ENCODE data around the gene LIN28B. TPM values are rescaled to one million over a fixed set of nuclear protein-coding genes. Genes with fewer than 3 reads are reported as not detected.
"Not testable (repeated sequence)": the region's sequence is repeated elsewhere in the genome, so short reads cannot be mapped to it uniquely, and the experiment has no call there.

LIN28B gene, protein sequence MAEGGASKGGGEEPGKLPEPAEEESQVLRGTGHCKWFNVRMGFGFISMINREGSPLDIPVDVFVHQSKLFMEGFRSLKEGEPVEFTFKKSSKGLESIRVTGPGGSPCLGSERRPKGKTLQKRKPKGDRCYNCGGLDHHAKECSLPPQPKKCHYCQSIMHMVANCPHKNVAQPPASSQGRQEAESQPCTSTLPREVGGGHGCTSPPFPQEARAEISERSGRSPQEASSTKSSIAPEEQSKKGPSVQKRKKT
- total RNA-seq (2014; rRNA removed; shearing (Covaris generic)) = not detected in 2 replicates

DNA sequence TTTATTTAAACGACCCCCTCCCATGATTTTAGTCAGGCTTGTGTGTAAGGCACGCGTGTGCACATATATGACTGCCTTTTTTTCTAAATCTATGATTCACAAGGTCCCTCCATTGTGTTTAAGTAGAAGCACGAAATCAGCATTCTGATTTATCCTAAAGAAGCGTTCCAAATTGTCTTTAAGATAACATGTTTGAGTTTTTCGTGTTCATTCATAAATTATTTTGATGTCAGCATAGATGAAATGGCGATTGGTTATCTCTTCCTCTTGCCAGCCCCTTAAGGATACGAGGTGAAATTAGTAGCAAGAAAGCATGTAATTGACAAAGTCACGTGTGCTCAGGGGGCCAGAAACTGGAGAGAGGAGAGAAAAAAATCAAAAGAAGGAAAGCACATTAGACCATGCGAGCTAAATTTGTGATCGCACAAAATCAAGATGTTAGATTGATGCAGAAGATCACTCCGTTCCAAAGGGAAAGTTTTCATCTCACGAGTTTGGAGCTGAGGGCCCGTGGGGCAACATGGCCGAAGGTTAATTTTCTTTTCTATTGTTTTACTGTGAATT, at the start of gene LIN28B:
Gene LIN28B (plus strand): TSS at position 377 of the 564 bp plus-strand sequence. CDS start 144 bp downstream, at position 521.
- no peak for DNase-seq (ENCODE audit: low spot score)

DNA sequence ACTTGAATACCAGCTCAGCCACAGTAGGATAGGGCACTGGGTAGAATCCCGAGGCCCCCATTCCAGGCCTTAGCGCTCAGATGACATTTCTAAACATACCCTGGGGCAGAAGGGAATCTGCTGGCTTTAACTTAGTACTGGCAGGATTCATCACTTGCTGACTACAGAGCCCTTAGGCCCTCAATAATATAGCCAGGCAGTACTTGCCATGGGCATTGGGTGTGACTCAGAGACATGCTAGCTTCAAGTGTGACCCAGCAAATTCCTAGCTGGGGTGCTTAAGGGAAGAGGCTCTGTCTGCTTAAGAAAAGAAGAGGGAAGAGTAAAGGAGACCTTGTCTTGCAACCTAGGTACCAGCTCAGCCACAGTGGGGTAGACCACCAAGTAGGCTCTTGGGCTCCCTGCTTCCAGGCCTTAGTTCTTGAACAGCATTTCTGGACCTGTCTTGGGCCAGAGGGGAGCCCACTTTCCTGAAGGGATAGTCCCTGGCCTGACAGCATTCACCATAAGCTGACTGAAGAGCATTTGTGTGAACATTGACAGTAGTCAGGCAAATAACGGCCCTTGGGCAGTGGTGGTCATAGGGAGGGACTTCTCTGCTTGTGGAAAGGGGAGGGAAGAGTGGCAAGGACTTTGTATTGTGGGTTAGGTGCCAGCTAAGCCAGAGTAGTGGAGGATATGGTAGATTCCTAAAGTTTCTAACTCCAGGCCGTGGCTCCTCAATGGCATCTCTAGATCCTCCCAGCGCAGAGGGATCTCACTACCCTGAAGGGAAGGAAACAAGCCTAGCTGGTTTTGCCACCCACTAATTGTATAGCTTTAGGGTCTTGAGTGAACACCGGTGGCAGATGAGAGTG, 48.6 kb upstream of the LIN28B start:
- DNase-seq (ENCODE audit: low spot score) = no peak

- no peak for DNase-seq (ENCODE audit: low spot score)
These were observed 47.9 kb upstream of the LIN28B start for GRCh38 chr6:104908888-104909525.

DNA sequence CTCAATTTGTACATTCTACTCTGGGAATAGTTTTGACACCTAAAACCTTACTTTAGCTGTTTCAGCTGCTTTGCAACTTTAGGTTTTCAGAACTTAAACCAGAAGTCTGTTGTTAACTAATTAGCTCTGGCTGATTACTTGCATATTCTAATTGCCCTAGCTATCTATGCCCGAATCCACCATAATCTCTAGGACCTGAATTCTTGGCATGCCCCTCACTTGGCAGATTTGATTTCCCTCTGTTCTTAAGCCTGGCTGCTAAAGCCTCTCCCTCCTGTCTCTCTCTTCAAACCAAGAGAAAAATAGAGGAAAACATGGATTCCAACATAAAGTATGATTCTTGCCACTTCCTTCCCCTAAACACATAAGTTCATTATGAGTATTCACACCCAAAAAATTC, 35.0 kb upstream of the LIN28B start:
- DNase-seq (ENCODE audit: low spot score) = no peak

- DNase-seq (ENCODE audit: low spot score) = no peak
These were observed 28.8 kb upstream of the LIN28B start for GRCh38 chr6:104928141-104928540.

- no peak for DNase-seq (ENCODE audit: low spot score)
These were observed 27.6 kb upstream of the LIN28B start for GRCh38 chr6:104929353-104929752.

DNA sequence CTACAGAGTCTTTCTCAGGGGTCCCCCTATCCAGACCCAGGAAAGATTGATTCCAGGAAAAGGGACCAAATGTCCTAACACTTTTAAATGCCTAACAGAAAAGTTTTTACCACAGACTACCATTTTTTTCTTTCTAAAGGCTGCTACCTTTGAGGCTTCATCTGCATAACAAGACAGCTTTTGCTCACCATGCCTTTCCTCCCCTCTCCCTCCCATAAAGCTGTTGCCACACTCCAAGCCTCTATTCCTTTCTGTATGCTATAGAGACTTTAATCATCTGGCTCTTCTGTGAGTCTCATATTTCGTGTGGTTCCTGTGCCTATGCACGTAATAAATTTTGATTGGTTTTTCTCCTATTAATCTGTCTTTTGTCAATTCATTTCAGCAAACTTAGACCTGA, 26.0 kb upstream of the LIN28B start:
- no peak for DNase-seq (ENCODE audit: low spot score)

DNA sequence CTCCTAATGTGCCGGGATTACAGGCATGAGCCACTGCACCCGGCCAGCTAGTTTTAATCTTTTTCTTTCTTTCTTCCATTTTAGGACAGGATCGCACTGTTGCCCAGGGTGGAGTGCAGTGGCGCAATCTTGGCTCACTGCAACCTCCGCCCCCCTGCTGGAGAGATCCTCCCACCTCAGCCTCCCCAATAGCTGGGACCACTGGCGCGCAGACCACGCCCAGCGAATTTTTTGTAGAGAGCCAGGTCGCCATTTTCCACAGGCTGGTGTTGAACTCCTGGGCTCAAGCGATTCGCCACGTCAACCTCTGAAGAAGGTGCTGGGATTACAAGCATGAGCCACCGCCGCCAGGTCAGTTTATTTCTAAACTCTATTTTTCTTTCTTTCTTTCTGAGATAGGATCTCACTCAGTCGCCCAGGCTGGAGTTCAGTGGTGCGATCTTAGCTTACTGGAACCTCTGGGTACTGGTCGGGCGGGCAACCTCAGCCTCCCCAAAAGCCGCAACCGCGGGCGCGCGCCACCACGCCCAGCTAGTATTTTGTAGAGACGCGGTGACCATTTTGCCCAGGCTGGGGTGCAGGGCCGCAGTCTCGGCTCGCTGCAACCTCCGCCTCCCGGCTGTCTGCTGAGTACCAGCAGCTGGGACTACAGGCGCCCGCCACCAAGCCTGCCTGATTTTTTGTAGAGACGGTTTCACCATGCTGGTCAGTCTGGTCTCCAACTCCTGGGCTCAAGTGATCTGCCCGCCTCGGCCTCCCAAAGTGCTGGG, 20.0 kb upstream of the LIN28B start:
- no peak for DNase-seq (ENCODE audit: low spot score)

DNA sequence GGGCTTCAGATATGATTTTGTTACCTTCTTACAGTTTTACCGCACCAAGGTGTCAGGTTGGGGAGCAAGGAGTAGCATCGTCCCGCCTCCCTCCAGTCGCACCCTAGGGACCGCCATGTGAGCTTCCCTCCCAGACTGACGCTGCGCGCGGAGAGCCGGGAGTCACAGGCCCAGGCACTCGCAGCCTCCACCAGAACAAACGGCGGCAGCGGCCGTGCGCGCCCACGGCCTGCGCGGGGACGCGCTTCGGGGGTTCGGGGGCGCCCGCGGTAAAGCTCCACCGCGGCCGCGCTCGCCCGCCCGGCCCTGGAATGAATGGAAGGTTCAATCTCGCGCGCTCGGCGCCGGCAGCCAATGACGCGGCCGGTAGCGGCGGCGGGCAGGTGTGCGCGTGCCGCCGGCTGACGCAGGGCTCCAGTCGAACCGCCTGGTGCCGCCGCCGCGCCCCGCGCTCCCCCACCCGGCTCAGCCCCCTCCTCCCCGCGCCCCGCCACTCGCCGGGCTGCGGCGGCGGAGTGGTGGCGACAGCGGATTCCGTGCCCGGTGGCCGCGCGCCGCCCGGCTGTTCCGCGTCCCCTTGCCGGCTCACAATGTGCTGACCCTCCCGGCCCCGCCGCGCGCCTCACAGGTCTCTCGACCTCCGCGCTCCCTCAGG, 16.5 kb upstream of the LIN28B start:
- DNase-seq (ENCODE audit: low spot score) = no peak

GRCh38 chr6:104940893-104941728, 15.8 kb upstream of the LIN28B start:
- DNase-seq (ENCODE audit: low spot score) = no peak

GRCh38 chr6:104941729-104942091, 15.2 kb upstream of the LIN28B start:
- DNase-seq (ENCODE audit: low spot score) = no peak

GRCh38 chr6:104943781-104944180, 13.1 kb upstream of the LIN28B start:
- no peak for DNase-seq (ENCODE audit: low spot score)

DNA sequence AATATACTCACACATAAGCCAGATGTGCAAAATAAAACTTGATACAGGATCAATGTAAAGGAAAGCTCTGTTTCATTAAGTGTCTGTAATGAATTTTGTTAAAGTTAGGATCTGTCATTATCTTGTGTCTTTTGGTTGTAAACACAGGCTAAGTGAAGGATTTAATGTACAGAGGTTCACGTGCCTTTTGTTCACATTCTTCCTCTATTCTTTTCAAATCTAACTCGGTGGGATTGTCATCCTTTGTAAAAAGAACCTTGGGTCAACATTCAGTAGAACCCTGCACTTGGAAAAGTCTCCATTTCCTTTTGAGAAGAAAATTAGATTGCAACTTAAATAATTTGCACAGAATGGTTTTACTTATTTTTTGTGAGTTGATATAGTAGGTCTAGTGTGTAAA, 7.7 kb upstream of the LIN28B start:
- DNase-seq (ENCODE audit: low spot score) = no peak

DNA sequence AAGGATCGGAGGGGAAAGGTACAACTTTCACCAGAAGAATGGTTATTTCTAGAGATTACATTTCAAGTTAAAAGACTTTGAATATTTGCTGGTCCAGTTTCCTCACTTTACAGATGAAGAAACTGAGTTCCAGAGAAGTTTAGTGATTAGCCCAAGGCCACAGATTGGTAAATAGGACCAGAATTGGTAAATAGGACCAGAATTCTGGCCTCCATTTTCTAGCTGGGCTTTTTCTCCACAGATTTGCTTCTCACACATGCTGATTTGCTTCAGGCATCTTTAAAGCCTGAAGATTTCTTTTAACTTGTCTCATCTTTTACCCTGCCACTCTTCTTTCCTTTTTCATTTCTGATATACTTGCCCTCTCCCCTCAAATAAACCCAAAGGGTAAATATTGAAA, 5.2 kb upstream of the LIN28B start:
- no peak for DNase-seq (ENCODE audit: low spot score)

DNA sequence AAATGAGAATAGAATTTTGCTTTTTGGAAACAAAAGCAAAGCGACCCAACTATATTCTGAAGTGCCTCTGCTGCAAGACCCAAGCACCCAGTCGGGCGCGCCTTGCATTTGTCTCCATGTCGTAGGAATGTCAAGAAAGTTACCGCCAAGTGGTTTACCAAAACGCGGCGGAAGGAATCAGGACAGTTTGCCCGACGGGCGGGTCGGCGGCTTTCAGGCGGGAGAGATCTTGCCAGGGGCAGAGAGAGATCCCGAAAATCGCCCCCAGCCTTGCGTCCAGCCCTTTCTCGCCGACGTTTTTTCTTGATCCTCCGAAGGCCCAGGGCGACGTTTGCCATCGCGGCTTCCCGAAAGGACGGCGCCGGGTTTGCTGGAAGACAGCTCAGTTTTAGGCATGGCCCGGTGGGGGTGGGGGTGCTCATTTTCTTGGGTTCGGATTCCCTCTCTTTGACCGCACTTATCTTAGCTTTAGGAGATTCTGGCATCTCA, 4.0 kb upstream of the LIN28B start:
- no peak for DNase-seq (ENCODE audit: low spot score)

GRCh38 chr6:104953400-104954189, 3.3 kb upstream of the LIN28B start:
- DNase-seq (ENCODE audit: low spot score) = not testable (repeated sequence)

DNA sequence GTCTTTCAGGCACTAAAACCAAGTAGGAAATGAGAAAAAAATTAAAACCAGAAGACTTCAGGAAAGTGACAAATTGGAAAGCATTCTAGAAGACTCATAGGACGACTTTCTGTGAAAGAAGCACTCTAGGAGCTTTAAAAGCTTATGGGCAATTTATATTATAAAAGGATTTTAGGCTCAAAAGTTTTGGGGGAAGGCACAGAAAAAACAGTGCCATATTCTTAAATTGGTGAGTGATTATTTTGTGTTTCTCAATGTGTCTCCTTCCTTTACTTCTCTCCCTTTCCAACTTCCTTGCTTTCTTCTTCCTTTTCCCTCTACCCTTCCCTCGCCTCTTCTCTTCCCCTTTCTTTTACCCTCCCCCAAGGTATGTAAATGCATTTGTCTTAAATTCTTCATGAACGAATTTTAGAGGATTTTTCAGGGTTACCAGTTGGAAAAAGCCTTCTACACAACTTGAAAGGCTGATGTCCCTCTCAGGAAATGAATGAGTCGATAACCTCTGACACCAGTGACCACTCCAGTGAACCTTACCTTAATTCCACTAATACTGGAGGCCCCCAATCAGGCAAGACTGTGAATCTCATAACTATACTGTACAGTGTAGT, 2.6 kb upstream of the LIN28B start:
- no peak for DNase-seq (ENCODE audit: low spot score)

GRCh38 chr6:104955491-104955890, 1.4 kb upstream of the LIN28B start:
- no peak for DNase-seq (ENCODE audit: low spot score)

Measured in HT-29 (cell line).